ENCODE data around the gene ANXA7.

ANXA7 gene

DNA sequence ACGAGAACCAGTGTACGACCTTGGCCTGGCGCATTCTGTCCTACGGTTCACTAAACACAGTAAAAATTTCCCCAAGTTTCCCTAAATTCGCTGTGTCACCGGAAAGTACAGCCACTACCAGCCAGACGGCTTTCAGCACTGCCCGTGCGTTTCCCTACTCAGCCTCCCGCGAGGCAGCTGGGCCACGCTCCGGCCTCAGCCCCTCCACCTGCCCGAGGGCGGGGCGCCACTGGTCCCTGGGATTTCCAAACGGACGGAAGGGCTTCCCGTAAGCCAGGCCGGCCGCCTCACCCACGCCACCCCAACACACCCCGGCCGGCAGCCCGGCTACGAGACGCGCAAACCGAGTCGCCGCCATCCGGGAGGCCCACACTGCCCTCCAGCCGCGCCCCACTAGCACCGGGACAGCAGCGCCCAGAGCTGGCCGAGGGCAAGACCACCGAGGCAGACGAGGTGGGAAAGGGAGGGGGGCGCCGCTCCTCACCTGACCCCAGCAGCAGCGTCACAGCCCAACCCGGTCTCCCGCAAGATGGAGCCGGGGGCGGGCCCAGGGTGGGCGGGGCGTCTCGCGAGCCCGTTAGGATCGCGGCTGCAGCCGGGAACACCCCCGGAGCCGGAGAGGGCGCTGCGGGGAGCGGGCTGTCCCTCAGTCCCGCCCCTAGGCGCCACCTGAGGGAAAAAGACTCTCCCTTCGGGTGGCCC, at the start of gene ANXA7:
ANXA7 (minus strand) TSS at position 531 of the 702 bp plus-strand sequence. CDS start 13,202 bp downstream, outside the sequence.
- in situ Hi-C loops (cut with MboI; ENCODE audit: low sequenced_read_pairs), result no loop called here

DNA sequence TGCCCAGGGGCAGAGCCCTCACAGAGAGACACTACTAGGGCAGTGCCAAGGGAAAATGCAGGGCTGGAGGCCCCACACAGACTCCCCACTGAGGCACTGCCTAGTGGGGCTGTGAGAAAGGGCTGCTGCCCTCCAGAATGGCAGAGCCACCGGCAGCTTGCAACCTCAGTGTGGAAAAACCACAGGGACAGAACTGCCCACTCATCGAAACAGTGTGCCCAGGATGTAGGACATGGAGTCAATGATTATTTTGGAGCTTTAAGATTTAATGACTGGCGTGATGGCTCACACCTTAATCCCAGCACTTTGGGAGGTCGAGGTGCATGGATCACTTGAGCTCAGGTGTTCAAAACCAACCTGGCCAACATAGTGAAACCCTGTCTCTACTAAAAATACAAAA, 47.0 kb upstream of the ANXA7 start:
- in situ Hi-C loops (cut with MboI; ENCODE audit: low sequenced_read_pairs), result no loop called here

DNA sequence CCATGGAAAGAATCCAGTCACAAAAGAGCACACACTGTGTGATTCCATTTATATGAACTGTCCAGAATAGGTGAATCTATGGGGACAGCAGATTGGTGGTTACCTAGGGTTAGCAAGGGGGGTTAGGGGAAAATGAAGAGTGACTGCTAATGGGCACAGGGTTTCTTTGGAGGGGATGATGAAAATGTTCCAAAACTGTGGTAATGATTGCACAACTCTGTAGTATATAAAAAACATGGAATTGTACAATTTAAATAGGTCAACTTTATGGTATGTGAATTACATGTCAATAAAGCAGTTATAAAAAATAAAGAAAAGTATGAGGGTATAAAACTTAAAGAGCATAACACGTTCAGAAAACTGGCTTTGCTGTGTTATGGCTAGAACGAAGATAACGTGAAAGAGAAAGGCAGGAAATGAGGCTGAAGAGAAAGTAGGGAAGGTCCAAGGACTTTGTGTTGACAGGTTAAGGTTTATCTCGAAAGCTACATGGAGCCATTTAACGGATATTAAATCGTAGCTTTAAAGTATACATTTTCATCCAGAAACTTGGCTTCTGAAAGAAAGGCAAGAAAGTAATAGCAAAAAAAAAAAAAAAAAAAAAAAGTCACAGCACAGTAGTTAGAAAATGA, 45.9 kb upstream of the ANXA7 start:
- in situ Hi-C loops (cut with MboI; ENCODE audit: low sequenced_read_pairs), result no loop called here

DNA sequence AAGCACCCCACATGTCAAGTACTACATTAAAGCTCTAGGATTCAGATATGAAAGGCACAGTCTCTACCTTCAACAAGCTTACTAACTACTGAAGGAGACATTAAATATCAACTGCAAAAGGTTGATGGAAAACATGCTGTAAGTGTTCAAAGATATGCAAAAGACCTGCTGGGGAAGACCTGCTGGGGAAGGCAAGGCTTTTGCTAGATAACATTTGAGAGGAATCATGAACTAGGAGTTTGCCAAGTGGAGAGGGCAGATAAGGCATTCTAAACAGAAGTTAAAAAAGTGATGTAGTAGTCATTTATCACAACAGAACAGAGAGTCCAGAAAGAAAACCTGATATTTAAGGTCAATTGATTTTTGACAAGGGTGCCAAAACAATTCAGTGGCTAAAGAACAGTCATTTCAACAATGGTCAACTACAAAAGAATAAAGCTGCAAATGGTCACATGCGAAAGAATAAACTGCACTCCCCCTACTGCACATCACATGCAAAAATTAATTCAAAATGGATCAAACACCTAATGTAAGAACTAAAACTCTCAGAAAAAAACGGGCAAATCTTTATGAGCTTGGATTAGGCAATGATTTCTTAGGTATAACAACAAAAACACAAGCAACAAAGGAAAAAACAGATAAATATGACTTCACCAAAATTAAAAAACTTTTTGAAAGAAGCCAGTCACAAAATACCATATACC, 42.5 kb upstream of the ANXA7 start:
- in situ Hi-C loops (cut with MboI; ENCODE audit: low sequenced_read_pairs), result no loop called here

DNA sequence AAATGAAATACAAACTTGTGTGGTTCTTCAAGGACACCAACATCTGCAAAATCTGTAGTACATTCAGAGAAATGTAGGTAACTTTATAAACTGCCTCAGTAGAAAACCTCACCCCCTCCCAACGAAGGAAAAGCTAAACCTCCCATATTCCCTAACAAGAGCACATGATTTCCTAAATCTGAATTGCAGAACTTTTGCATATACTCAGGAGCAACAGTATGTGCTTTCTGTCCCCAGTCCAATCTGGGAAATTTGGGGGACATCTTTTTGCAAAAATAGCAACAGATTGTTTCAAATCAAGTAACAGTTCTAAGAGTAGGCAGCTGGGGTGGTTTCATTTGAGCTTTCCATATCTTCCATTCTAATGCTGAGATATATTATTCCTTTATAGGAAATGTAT, 35.3 kb upstream of the ANXA7 start:
- in situ Hi-C loops (cut with MboI; ENCODE audit: low sequenced_read_pairs), result no loop called here

DNA sequence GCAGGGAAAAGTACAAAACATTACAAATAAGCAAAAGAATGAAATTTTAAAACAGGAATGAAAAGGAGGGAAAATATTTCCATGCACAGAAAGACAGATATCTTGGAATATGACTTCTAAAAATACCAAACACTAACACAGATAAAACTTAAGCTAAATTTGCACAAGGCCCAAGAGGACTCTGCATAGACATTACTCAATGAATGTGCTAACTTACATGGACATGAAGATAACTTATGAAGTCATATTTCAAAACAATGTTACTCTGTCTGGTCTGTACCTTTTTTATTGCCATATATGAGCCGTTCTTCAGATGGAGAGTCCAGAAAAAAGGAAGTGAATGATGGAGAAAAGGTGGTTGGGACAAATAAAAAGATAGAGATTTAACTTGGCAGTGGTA, 34.5 kb upstream of the ANXA7 start:
- in situ Hi-C loops (cut with MboI; ENCODE audit: low sequenced_read_pairs), result no loop called here

DNA sequence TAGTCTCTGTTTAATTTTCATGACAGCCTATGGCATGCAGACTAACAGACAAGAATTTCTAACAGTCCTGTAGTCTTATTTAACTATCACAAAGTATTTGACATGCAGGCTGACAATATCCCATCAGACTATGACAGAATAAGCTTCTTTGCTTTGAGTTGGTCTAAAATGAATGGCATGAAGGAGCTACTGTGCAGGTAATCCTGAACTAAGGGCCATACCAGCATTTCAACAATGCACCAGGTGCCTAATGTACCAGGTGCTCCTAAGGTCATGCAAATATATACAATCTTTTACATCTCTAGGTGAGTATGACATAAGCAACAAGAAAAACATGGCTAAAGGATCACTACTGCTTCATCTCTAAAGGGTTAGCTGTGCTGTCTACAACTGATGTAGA, 33.1 kb upstream of the ANXA7 start:
- in situ Hi-C loops (cut with MboI; ENCODE audit: low sequenced_read_pairs), result no loop called here

DNA sequence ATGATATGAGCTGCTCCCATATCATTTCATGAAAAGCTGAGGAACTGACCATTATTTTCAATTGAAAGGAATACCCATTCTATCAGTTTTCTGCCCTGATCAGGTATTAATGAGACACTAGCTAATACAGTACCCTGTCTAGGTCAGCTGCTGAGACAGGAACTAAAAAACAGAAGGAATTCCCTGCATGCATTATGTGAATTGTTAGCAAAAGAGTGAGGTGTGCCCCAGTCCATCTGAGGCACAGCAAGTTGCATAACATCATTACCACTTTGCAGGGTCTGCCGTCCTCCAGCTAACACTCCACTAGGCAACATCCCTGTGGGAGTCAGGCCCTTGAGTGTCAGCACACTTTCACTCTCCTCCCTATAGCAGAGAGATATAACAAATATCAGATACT, 30.6 kb upstream of the ANXA7 start:
- in situ Hi-C loops (cut with MboI; ENCODE audit: low sequenced_read_pairs), result no loop called here

DNA sequence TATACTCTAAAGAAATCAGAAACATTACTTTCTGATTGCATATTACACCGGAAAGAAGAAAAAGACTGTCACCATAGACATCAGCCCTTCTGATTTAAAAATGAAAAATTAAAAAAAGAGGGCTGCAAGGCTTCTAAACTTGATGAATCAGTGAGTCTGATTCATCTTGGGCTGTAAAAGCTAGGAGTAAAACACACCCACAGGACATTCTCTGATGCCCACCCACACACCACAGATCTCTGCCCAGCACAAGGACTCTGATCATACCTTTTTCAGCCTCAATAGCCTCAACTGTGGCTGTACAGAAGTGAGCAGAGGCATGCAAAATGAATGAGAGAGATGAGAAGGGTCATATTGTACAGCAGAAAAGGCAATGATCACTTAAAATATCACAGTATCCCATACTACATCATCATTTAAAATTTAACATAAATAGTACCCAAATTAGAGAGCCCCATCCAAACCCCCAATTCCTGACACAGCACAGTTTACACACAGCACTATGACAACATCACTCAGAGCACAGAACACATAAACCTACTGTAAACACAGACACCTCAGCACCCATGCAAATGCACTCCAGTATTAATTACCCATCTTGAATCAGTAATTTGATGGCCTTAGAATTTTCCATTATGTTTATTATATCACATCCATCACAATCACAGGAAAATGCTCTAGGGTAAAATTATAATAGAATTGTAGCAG, 25.9 kb upstream of the ANXA7 start:
- in situ Hi-C loops (cut with MboI; ENCODE audit: low sequenced_read_pairs), result no loop called here

DNA sequence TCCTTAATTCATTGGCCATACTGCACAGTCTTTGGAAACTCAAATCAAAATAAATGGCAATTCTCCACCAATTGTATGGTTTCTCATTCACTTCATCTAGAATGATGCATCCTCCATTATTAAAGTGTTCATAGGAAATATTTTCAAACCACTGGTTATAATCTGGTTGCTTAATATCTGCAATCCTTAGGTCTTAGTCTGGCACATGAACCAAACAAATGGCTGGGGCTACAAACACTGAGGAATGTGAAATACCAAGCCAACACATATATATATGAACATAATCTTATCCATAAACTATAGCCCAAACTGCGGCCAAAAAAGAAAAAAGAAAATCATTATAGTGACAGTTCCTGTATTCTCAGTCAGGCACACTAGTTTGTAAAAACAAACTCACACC, 25.2 kb upstream of the ANXA7 start:
- in situ Hi-C loops (cut with MboI; ENCODE audit: low sequenced_read_pairs), result no loop called here

DNA sequence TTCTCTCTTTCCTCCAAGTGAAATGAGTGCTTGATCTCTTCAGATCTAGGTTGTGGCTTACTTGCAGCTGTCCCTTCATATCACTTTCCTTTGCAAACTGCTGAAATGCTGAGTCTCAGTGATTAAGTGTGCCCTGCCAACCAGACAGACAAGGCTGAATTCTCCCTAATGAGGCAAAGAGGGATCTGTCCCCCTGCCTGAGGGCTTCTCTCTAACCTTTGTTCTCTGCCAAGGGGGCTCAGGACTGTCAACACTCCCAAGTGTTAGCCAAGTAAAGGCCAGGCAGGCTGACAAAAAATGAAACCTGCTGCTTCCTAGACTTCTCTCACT, 19.6 kb upstream of the ANXA7 start, which contains the start of gene MSS51:
MSS51 (minus strand) TSS at position 24 of the 330 bp plus-strand sequence. CDS start 5,277 bp downstream, outside the sequence.
- in situ Hi-C loops (cut with MboI; ENCODE audit: low sequenced_read_pairs), result no loop called here

DNA sequence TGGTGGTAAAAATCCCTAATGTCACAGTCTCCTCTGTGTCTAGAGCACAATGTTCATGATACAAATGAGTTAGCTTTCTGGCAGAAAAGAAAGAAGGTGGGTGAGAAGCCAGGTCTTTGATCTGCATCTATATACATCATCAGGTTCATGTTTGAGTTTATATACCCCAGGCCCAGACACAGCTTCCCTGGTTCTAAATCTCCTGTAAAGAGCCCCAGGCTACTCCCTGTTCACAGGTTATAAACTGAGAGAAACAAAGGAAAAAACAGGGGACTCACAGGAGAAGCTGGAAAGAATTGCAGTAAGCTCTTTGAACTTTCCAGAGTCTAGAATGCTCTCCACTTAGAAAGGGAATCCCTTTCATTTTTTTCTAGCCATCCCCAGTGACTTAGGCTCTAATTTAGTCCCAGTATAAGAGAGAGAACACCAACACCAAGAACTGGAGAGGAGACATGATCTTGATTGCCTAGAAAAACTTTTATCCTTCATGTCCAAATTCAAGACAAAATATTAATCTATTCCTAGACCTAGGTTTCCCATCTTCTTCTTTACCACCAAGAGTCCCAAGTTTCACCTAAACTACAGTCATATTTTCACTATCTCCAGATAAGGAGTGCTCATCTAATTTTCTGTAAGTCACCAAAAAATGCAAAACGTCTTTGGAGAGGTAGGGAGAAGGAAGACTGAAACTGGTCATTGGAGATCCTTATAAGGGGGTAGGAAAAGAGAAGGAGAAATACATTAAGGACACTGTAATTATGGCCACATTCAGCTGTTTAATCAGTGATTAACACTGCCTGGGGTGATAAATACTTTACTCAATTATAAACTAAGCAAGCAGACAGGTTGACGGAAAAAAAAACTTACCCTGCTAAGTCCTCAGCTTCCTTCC, 19.0 kb upstream of the ANXA7 start:
- in situ Hi-C loops (cut with MboI; ENCODE audit: low sequenced_read_pairs), result no loop called here

DNA sequence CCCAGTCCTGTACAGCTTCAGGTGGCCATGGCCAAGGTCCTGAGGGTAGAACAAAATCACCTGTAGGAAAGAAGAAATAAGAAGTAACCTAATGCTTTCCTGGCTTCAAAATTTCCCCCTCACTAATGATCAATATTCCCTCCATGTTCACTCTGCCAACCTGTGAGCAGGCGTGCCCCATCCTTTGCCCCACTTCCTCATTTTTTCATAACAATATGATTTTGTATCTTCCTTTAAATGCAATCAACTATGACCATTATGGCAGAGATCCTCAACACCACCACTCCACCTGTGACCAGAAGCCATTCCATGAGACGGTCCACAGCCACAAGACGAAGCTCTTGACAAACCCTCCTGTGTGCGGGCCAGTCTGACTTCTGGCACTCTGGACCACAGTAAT, 12.5 kb upstream of the ANXA7 start:
- in situ Hi-C loops (cut with MboI; ENCODE audit: low sequenced_read_pairs), result no loop called here

DNA sequence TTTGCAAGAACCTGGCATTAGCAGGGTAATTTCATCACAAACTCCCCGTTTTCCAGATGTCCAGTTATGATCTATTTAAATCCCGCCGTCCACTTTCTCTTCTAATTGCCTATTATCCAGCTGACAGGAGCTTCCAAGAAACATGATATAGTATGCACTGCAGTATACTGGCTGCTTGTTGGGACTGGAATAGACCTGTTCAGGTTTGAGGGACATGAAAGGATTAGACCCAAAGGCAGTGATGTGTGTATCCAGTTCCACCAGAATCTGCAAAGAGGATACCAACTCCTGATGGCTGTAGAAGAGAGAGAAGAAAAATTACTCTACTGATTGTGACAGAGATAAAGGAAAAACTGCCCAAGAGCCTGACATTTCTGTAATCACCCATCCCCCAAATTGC, 10.6 kb upstream of the ANXA7 start:
- in situ Hi-C loops (cut with MboI; ENCODE audit: low sequenced_read_pairs), result no loop called here

DNA sequence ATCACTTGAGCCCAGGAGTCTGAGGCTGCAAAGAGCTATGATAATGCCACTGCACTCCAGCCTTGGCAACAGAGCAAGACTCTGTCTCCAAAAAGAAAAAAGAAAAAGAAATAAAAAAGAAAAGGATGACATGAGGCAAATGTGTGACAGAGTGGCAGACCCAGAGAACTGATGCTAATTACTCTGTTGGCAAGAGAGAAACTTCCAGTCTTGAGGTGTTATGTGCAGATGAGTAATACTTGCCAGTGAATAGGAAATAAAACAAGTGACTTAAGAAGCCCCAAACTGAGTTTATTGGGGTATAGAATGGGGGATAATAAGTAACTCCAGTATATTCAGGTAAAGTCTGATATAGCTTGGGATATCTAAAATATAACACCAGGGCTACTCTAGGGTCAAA, 9.5 kb upstream of the ANXA7 start:
- in situ Hi-C loops (cut with MboI; ENCODE audit: low sequenced_read_pairs), result no loop called here

DNA sequence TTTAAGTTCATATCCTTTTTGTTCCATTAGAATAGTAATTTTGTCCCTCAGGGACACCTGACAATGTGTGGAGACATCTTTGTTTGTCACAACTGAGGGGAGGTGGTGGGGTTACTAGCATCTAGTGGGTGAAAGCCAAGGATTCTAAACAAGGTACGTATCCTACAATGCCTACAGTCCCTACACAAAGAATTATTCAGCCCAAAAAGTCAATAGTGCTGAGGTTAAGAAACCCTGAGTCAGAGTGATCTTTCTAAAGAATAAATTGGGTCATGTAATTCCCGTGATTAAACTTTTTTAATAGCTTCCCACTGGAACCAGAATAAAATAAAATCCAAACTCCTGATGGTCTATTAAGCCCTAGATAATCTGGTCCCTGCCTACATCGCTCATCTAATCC, 2.7 kb upstream of the ANXA7 start:
- in situ Hi-C loops (cut with MboI; ENCODE audit: low sequenced_read_pairs), result no loop called here

DNA sequence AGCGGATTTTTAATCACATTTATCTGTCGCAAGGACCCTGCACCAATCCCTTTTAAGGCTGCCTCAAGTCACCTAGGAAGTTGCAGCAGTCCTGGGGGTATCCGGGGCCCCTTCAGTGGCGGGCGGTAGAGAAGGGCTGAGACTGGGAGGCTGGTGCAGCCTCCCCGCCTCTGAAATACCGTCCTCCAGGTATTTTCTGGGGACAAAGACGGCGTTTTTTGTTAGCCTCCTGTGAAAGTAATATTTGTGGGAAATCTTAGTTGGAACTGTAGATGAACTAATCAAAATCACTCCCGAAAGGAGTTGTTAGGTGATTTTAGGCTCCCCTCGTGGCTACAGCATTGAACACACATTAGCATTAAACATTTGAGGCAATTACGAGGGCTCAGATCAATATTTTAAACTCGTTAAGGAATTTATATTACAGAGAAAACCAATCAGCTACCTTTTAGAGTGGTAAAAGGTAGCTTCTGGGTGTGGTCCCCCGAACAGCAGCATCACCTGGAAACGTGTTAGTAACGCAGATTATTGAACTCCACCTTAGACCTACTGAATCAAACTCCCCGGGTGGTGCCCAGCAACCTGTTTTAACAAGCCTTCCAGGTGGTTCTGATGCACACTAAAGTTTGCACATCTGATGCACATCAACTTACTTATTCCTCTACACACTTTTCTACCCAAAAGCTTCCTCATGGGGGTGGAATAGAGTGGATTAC, 530 bp upstream of the ANXA7 start:
- in situ Hi-C loops (cut with MboI; ENCODE audit: low sequenced_read_pairs), result no loop called here

DNA sequence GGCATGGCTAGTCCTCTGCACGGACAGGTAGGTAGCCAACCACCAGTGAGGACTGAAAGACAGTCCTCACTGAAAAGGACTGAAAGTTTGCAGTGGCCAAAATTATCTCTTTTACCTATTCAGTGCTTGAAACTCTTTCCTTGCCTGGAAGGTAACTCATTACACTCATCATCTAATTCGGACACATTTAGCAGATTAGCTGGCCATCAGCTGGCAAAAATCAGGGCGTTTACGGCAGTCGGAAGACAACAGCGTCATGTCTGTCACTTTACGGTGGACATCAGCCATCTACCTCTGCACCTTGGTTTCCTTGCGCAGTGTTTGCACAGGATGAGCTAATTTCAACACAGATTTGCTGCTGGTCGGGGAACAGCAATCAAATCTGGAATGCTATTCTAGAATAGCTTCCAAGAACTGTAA, 740 bp downstream of the ANXA7 start:
- in situ Hi-C loops (cut with MboI; ENCODE audit: low sequenced_read_pairs), result no loop called here

DNA sequence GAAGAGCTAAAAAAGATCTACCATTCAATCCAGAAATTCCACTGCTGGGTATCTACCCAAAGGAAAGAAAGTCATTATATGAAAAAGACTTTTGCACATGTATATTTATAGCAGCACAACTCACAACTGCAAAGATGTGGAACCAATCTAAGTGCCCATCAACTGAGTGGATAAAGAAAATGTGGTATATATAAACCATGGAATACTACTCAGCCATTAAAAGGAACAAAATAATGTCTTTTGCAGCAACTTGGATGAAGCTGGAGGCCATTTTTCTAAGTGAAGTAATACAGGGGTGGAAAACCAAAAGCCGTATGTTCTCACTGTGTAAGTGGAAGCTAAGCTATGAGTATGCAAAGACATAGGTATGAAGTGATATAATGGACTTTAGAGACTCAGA, 3.0 kb downstream of the ANXA7 start:
- in situ Hi-C loops (cut with MboI; ENCODE audit: low sequenced_read_pairs), result no loop called here

DNA sequence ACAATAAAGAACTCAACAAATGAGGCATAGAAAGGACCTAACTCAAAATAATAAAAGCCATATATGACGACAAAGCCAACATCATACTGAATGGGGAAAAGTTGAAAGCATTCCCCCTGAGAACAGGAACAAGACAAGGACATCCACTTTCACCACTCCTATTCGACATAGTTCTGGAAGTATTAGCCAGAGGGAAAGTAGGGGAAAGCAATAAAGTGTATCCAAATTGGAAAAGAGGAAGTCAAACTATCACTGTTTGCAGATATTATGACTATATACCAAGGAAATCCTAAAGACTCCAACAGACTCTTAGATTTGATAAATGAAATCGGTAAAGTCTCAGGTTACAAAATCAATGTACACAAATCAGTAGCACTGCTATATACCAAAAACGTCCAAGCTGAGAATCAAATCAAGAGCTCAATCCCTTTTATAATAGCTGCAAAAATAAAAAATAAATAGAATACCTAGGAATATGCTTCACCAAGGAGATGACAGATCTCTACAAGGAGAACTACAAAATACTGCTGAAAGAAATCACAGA, 4.8 kb downstream of the ANXA7 start:
- in situ Hi-C loops (cut with MboI; ENCODE audit: low sequenced_read_pairs), result no loop called here

All from HL-60/S4 (cell line).